HK-2 (cell line): ENCODE measurements around the gene RAB11FIP4.

ENCODE experiments used
- DNase-seq: peaks from one replicate; pipeline ENCODE4 v3.0.0-alpha.2; 2018; ENCODE audit not compliant: unreplicated experiment

Gene RAB11FIP4

GRCh38 chr17:31568121-31568520 lies 176.6 kb downstream of the RAB11FIP4 start:
- DNase-seq = no peak

DNA sequence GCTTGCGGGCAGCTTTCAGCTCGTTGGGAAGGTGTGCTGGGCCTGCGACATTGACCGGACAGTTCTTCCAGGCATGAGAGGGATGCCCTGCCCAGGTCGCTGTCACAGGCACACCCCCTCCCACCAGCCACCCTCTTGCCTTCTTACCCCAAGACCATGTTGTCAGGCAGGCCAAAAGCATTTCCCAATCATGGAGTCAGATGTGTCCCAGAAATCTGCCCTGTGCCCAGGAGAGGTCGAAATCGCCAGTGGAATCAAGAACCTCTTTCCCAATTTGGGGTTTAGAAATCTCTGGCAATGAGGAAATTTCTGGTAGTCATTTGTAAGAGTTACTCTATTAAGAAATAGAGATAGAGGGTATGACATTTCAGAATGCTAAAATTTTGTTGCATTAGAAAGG lies 177.1 kb downstream of the RAB11FIP4 start:
- no peak for DNase-seq

DNA sequence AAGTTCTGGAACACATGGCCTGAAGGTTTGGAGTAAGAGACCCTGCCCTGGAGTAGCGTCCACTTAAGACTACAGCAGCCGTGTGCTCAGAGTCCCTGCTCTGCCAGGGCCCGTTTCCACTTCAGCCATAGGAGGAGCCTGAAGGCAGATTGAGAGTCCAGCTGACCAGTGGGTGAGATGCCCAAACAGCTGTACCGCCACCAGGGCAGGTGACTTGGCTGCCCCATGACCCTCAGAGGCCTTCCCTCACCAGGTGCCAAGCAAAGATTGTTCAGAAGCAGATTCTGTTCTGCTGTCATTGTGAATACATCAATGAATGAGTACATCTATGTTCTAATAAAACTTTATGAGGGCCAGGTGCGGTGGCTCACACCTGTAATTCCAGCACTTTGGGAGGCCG lies 178.8 kb downstream of the RAB11FIP4 start:
- no peak for DNase-seq

DNA sequence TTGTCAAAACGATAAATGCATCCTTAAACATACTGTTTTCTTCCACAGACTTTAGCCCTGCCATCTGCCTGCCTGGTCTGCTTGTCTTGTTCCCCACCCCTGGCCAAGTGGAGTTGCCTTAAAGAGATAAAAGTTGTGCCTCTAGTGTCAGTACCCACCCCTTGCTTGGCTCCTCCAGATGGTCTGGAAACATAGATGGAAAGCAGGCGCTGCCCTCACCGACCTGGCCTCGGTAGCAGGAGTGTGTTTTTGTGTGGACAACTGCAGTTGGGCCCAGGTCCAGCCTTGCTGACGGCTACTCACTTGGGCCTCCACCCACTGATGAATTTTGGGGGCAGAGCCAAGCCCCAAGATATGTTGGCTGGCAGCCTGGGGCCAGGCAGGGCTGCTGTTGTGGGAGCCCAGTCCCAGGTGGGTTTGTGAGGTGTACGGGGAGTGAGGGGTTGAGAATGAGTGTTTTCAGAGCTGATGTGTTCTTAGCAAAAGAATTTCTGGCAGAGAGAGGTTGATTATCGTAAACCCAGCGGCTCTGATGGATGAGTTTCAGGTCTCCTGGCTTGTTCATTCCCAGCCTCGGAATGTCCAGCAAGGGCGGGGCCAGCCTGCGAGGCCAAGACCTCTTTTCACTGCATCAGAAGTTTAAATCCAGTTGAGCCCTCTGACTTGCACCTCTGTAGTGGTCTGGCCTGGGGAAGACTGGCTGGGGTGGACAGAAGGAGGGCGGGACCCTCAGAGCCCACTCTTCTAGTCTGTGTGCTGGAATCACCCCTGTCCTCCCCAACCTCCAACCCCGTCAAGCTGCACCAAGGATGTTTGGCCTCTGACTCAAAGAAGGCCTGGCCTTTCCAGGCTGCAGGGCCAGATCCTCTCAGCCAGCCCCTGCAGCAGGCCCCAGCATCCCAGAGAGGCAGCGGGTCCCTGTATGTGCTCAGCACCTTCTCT lies 179.7 kb downstream of the RAB11FIP4 start:
- peak; percentile 40 for DNase-seq

- DNase-seq = no peak
Observed at GRCh38 chr17:31572341-31572740, 180.9 kb downstream of the RAB11FIP4 start.

GRCh38 chr17:31573047-31573446 lies 181.6 kb downstream of the RAB11FIP4 start:
- DNase-seq = no peak

- no peak for DNase-seq
Observed at GRCh38 chr17:31573861-31574260, 182.4 kb downstream of the RAB11FIP4 start.

DNA sequence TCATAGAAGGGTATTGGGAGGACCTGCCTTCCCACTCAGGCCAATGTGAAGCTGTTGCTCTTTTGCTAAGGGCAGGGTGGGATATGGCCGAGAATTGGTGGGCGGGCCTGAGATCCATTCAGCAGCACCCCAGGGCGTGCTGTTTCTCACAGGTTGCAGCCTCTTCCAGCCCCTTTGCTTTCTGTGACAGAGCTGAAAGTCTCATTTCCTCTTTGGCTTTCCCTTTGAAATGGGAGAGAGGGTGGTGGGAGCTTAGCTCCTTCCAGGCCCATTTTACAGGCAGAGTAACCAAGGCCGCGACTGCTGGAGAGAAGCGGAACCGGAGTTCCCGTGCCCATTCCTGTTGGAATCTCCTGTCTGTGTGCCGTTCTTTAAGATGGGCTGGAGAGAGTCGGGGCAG lies 183.0 kb downstream of the RAB11FIP4 start:
- no peak for DNase-seq

DNA sequence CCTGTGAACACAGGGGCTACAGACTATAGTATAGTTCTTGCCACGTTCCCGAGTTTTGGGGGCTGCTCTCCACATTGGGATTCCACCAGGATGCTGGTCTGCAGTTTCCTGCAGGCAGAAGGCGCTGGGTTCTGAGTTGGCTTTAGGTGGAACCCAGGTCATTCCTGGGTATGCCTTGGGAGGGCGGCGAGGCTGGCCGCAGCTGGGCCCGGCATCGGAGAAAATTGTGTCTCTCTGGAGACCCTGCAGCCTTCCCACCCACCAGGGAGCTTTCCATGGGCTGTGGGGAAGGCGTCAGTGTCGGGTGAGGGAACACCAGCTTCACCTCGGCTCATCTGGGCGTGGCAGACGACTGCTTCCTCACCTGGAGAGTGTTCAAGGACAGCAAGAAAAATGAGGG lies 183.6 kb downstream of the RAB11FIP4 start:
- no peak for DNase-seq

- DNase-seq = no peak
Observed at GRCh38 chr17:31579265-31579664, 187.8 kb downstream of the RAB11FIP4 start.

- DNase-seq = no peak
Observed at GRCh38 chr17:31580316-31580705, 188.8 kb downstream of the RAB11FIP4 start.

- DNase-seq = peak; percentile 87
Observed at GRCh38 chr17:31580706-31581490, 189.4 kb downstream of the RAB11FIP4 start.

GRCh38 chr17:31581491-31581890 lies 190.0 kb downstream of the RAB11FIP4 start:
- DNase-seq = no peak

GRCh38 chr17:31582151-31582907 lies 190.9 kb downstream of the RAB11FIP4 start:
- DNase-seq = no peak

DNA sequence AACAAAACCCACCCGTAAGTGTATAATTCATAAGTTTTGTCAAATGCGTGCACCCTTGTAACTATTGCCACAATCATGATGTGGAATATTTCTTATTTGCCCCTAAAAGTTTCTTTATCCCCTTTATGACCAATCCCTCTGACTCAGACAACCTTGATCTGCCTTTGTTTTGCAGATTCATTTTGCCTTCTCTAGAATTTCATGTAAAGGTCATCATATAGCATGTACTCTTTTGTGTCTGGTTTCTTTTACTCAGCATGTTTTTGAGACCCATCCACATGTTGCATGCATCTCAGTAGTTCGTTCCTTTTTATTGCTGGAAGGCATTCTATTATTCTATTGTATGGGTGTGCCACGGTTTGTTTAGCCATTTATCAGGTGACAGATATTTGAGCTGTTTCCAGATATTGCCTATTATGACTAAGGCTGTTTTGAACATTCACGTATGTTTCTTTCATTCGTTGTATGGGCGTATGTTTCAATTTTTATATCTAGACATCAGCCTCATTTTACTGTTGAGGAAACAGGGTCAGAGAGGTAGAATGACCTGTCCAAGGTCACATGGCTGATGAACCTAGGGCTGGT lies 192.4 kb downstream of the RAB11FIP4 start:
- DNase-seq = no peak

- no peak for DNase-seq
Observed at GRCh38 chr17:31584438-31585279, 193.2 kb downstream of the RAB11FIP4 start.

DNA sequence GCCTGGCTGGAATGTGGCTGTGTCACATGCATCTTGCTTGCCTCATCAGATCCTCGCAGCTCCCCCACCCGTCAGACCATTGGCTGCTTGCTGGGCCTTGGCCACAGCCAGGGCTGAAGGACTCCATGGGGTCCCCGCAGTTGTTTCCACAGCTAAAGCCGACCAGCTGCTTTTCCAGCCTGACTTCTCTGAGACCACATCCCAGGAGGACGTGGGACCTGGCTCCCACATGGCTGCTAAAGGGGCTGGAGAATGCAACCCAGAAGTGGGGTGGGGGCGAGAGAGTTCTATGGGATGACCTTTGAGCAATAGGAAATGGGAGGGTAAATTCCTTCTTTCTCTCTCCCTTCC lies 193.8 kb downstream of the RAB11FIP4 start:
- no peak for DNase-seq

- DNase-seq = no peak
Observed at GRCh38 chr17:31586946-31587345, 195.5 kb downstream of the RAB11FIP4 start.

DNA sequence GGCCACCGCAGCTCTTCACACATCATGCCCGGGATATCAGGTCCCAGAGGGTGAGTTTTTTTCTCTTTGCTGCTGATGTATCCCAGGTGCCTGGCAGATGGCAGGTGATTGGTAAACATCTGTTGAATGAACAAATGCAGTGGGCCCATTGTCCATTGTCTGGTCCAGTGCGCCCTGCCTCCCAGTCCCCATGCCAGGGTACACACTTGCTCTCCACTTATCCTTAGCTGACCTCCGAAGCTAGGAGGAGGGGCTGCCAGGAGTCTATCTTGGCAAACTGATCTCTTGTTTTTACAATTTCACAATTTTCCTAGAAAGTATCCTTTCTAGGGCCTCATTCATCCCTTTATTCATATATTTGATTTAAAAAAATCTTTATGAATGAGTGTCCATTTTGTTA lies 196.0 kb downstream of the RAB11FIP4 start:
- DNase-seq = no peak
